ENCODE data around the gene NNT.

GRCh38 chr5:43556857-43557542 is 46.0 kb upstream of the NNT start, which contains the start of gene PAIP1:
- TF ChIP-seq CTCF (IDR thresholded peaks at IDR 0.05; ENCODE audit: low read depth, low read length) (peak; percentile 38), POLR2A (IDR thresholded peaks at IDR 0.05; ENCODE audit: extremely low read depth, insufficient read length) (peak; percentile 77), MAX (IDR thresholded peaks at IDR 0.05; ENCODE audit: low read depth, low read length) (peak; percentile 4; the same call in 1 of the 2 replicates)

Measured in NB4 (cell line).